PC-9 (cell line): ENCODE measurements around the gene TMA7B.

ENCODE experiments used
- EZH2 ChIP-seq: fragments of 200-600 bp; sonication (generic); IDR thresholded peaks from 2 replicates; pipeline ENCODE4 v1.8.0; 2017; ENCODE audit warnings: antibody characterized with exemption, low read depth
- TF ChIP-seq, protein P1 (sequence below): fragments of 200-600 bp; sonication (generic); conservative IDR thresholded peaks from 2 replicates; pipeline ENCODE4 v1.6.1; 2017; ENCODE audit warnings: mixed run types, antibody characterized with exemption, mild to moderate bottlenecking, moderate library complexity

GRCh38 chr22:39935612-39936011 is 24.6 kb upstream of the TMA7B start:
- TF ChIP-seq, protein P1, sequence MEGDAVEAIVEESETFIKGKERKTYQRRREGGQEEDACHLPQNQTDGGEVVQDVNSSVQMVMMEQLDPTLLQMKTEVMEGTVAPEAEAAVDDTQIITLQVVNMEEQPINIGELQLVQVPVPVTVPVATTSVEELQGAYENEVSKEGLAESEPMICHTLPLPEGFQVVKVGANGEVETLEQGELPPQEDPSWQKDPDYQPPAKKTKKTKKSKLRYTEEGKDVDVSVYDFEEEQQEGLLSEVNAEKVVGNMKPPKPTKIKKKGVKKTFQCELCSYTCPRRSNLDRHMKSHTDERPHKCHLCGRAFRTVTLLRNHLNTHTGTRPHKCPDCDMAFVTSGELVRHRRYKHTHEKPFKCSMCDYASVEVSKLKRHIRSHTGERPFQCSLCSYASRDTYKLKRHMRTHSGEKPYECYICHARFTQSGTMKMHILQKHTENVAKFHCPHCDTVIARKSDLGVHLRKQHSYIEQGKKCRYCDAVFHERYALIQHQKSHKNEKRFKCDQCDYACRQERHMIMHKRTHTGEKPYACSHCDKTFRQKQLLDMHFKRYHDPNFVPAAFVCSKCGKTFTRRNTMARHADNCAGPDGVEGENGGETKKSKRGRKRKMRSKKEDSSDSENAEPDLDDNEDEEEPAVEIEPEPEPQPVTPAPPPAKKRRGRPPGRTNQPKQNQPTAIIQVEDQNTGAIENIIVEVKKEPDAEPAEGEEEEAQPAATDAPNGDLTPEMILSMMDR, result no peak
- no peak for TF ChIP-seq EZH2
